GM12874 (cell line): Measurements from ENCODE around the gene SGCA.

ENCODE experiments used
- CTCF ChIP-seq: IDR thresholded peaks from 2 replicates; pipeline ENCODE4 v1.5.1; 2011; ENCODE audit warnings: low read depth, mild to moderate bottlenecking, control low read depth, low read length, moderate library complexity; ENCODE audit not compliant: insufficient read depth

SGCA gene

GRCh38 chr17:50183421-50183994, 17.7 kb downstream of the SGCA start:
- TF ChIP-seq CTCF: no peak

- no peak for TF ChIP-seq CTCF
Measured at GRCh38 chr17:50184064-50184463, 18.3 kb downstream of the SGCA start.

GRCh38 chr17:50184611-50185398, 19.0 kb downstream of the SGCA start:
- no peak for TF ChIP-seq CTCF

GRCh38 chr17:50185631-50186471, 20.0 kb downstream of the SGCA start:
- no peak for TF ChIP-seq CTCF

GRCh38 chr17:50186661-50187393, 21.0 kb downstream of the SGCA start:
- TF ChIP-seq CTCF: no peak

- no peak for TF ChIP-seq CTCF
Measured at GRCh38 chr17:50187394-50187725, 21.6 kb downstream of the SGCA start.
